ENCODE measurements around the gene ACTL8. TPM values are rescaled to one million over a fixed set of nuclear protein-coding genes. Genes with fewer than 3 reads are reported as not detected.

Gene ACTL8
- polyA plus RNA-seq, 1 experiment = not detected

GRCh38 chr1:17757426-17757825 is 2.3 kb downstream of the ACTL8 start:
- Histone ChIP-seq H3K27me3 (ENCODE audit: control insufficient read depth, insufficient read depth, low read length) (no peaks in the 10 kb centered on the region), H3K27ac (ENCODE audit: low read depth, low read length) (no peak overlapping the region), H3K9me3 (ENCODE audit: control insufficient read depth, insufficient read depth, low read length) (peaks cover 34% of the 10 kb centered on the region), H3K4me3 (ENCODE audit: low read depth, low read length) (no peak overlapping the region)
- ChIA-PET POLR2A (no interaction called here), CTCF (interaction anchor here (1.8 kb wide), 1 partner anchor 96 kb away, joined by 4 read pairs; no protein-coding TSS in a partner anchor)
- TF ChIP-seq, protein P1, sequence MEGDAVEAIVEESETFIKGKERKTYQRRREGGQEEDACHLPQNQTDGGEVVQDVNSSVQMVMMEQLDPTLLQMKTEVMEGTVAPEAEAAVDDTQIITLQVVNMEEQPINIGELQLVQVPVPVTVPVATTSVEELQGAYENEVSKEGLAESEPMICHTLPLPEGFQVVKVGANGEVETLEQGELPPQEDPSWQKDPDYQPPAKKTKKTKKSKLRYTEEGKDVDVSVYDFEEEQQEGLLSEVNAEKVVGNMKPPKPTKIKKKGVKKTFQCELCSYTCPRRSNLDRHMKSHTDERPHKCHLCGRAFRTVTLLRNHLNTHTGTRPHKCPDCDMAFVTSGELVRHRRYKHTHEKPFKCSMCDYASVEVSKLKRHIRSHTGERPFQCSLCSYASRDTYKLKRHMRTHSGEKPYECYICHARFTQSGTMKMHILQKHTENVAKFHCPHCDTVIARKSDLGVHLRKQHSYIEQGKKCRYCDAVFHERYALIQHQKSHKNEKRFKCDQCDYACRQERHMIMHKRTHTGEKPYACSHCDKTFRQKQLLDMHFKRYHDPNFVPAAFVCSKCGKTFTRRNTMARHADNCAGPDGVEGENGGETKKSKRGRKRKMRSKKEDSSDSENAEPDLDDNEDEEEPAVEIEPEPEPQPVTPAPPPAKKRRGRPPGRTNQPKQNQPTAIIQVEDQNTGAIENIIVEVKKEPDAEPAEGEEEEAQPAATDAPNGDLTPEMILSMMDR (IDR thresholded peaks at IDR 0.05; ENCODE audit: low read depth, low read length) = no peak
- DNase-seq (ENCODE audit: low read depth, low spot score) = no peak

DNA sequence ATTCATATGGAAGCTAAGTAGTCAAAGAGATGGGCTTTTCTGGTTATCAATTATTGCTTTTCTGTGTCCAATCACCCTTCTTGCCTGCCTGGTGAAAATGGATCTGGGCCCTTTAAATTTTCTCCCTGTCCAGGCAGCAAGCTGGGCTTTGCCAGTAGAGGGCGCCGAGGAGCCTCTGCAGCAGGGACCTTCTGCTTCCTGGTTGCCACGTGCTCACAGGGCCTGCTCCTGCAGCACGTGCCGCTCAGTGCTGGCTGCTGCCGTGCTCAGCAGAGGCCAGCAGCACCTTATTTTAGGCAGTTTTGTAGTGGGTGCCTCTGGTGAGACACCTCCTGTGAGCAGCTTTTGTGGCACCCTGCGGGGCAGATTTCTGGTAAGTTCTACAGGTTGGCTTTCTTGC is 4.0 kb downstream of the ACTL8 start:
- ChIA-PET CTCF (interaction anchor here (0.6 kb wide), 1 partner anchor 553 kb away, joined by 6 read pairs; no protein-coding TSS in a partner anchor), POLR2A (no interaction called here)
- no peak for DNase-seq (ENCODE audit: low read depth, low spot score)
- no peak overlapping the region for H3K4me3 ChIP-seq (ENCODE audit: low read depth, low read length)
- H3K27me3 ChIP-seq (ENCODE audit: control insufficient read depth, insufficient read depth, low read length) = no peaks in the 10 kb centered on the region
- TF ChIP-seq, protein P1 (IDR thresholded peaks at IDR 0.05; ENCODE audit: low read depth, low read length) = peak; percentile 25; the same call in 1 of the 2 replicates
- H3K9me3 ChIP-seq (ENCODE audit: control insufficient read depth, insufficient read depth, low read length) = peaks cover 34% of the 10 kb centered on the region
- no peak overlapping the region for H3K27ac ChIP-seq (ENCODE audit: low read depth, low read length)

DNA sequence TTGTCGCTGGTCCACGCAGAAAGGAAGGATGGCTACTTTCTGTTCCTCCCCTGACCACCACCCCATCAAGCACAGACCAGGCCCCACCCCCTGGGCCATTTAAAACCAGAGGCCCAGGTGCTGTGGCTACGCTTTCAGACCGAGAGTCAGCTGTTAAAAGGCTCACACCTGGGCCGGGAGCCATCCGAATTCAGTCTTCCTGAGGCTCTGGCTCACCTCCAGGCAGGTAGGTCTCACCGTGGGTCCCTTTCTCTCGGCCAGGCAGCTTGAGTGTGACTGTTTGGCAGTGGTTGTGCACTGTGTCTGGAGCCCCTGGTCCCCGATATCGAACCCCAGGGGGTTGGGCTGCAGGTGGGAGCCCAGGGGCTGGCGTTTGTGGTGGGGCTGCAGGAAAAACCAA is 7.2 kb downstream of the ACTL8 start:
- Histone ChIP-seq H3K27ac (ENCODE audit: low read depth, low read length) (no peak overlapping the region), H3K27me3 (ENCODE audit: control insufficient read depth, insufficient read depth, low read length) (no peaks in the 10 kb centered on the region), H3K9me3 (ENCODE audit: control insufficient read depth, insufficient read depth, low read length) (peaks cover 13% of the 10 kb centered on the region), H3K4me3 (ENCODE audit: low read depth, low read length) (no peak overlapping the region)
- no peak for DNase-seq (ENCODE audit: low read depth, low spot score)
- ChIA-PET CTCF (no interaction called here), POLR2A (no interaction called here)
- TF ChIP-seq, protein P1 (IDR thresholded peaks at IDR 0.05; ENCODE audit: low read depth, low read length) = no peak

DNA sequence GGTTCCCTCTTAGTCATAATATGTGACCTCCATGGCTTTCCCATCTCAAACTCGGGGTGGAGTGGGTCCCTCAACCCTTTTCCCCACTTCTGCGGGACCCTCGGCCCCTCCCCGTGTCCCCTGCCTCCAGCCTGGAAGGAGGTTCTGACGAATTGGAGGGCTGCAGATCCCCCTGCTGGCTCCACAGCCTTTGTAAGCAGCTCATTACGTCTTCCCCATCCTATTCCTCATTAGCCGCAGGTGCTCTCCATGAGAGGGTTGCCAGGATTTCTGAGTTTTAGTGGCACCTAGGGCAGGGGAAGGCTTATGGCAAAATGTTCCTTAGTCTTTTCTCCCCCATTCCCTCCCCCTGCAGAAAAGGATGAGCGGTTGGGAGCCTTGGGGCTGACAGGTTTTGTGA is 8.3 kb downstream of the ACTL8 start:
- CTCF ChIA-PET = no interaction called here
- H3K9me3 ChIP-seq (ENCODE audit: control insufficient read depth, insufficient read depth, low read length) = peaks cover 13% of the 10 kb centered on the region
- DNase-seq (ENCODE audit: low read depth, low spot score) = no peak
- POLR2A ChIA-PET = no interaction called here
- H3K27ac ChIP-seq (ENCODE audit: low read depth, low read length) = no peak overlapping the region
- H3K4me3 ChIP-seq (ENCODE audit: low read depth, low read length) = no peak overlapping the region
- TF ChIP-seq, protein P1 (IDR thresholded peaks at IDR 0.05; ENCODE audit: low read depth, low read length) = no peak
- no peaks in the 10 kb centered on the region for H3K27me3 ChIP-seq (ENCODE audit: control insufficient read depth, insufficient read depth, low read length)

DNA sequence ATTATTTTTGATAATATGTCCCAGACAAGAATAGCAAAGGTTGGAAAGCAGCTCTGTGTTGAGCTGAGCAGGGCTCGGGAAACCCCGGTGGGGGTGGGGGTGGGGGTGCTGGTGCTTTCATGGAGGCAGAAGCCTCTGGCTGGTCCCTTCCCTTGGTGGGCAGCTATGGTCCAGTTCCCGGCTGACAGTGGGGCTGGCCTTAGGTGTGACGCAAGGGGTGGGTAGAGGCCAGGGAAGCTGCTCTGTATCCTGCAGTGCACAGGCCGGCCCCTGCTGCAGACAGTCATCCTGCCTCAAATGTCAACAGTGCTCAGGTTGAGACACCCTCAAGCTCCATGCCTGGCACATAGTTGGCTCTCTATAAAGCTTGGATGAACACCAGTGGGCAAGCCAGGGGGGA is 8.9 kb downstream of the ACTL8 start:
- ChIA-PET POLR2A (no interaction called here), CTCF (interaction anchor here (0.6 kb wide), 1 partner anchor 235 kb away, joined by 4 read pairs; no protein-coding TSS in a partner anchor)
- DNase-seq (ENCODE audit: low read depth, low spot score) = no peak
- no peaks in the 10 kb centered on the region for H3K27me3 ChIP-seq (ENCODE audit: control insufficient read depth, insufficient read depth, low read length)
- H3K4me3 ChIP-seq (ENCODE audit: low read depth, low read length) = no peak overlapping the region
- TF ChIP-seq, protein P1 (IDR thresholded peaks at IDR 0.05; ENCODE audit: low read depth, low read length) = no peak
- no peak overlapping the region for H3K27ac ChIP-seq (ENCODE audit: low read depth, low read length)
- H3K9me3 ChIP-seq (ENCODE audit: control insufficient read depth, insufficient read depth, low read length) = peaks cover 12% of the 10 kb centered on the region
